ENCODE measurements around the gene CRIP2. TPM values are rescaled to one million over a fixed set of nuclear protein-coding genes. Genes with fewer than 3 reads are reported as not detected.

The CRIP2 gene
- polyA plus RNA-seq, 1 experiment, result 19.5 TPM

DNA sequence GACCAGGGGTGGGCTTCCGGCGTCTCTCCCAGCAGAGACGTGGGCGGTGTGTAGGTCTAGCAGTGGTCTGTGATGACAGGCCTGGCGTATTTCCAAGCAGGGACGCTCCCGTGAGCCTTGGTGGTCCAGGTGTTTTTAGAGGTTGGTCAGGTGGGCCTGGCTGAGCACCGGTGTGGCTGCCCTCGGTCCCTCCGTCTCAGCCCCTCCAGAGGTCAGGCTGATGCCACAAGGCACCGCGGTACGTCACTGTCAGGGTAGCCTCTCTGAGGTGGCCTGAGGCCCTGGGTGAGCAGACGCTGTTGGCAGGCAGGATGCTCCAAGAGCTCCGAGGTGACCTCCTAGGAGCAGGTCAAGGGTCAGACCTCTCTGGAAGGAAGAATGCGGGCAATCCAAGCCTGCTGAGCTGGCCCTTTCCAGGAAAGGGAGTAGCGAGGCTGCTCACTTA lies 41.4 kb upstream of the CRIP2 start:
- Histone ChIP-seq H3K27me3 (ENCODE audit: control insufficient read depth, insufficient read depth, low read length) (no peaks in the 10 kb centered on the region), H3K36me3 (ENCODE audit: control insufficient read depth, insufficient read depth, low read length) (peaks cover 5% of the 10 kb centered on the region), H3K4me3 (ENCODE audit: low read depth, low read length) (no peak overlapping the region)
- TF ChIP-seq, protein P1, sequence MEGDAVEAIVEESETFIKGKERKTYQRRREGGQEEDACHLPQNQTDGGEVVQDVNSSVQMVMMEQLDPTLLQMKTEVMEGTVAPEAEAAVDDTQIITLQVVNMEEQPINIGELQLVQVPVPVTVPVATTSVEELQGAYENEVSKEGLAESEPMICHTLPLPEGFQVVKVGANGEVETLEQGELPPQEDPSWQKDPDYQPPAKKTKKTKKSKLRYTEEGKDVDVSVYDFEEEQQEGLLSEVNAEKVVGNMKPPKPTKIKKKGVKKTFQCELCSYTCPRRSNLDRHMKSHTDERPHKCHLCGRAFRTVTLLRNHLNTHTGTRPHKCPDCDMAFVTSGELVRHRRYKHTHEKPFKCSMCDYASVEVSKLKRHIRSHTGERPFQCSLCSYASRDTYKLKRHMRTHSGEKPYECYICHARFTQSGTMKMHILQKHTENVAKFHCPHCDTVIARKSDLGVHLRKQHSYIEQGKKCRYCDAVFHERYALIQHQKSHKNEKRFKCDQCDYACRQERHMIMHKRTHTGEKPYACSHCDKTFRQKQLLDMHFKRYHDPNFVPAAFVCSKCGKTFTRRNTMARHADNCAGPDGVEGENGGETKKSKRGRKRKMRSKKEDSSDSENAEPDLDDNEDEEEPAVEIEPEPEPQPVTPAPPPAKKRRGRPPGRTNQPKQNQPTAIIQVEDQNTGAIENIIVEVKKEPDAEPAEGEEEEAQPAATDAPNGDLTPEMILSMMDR (IDR thresholded peaks at IDR 0.05; ENCODE audit: insufficient read depth, low read depth, low read length), result no peak
- POLR2A ChIA-PET, result no interaction called here
- CTCF ChIA-PET, result interaction anchor here (3.1 kb wide), 1 partner anchor 48 kb away, joined by 12 read pairs; no protein-coding TSS in a partner anchor
- DNase-seq (ENCODE audit: low read depth), result no peak

DNA sequence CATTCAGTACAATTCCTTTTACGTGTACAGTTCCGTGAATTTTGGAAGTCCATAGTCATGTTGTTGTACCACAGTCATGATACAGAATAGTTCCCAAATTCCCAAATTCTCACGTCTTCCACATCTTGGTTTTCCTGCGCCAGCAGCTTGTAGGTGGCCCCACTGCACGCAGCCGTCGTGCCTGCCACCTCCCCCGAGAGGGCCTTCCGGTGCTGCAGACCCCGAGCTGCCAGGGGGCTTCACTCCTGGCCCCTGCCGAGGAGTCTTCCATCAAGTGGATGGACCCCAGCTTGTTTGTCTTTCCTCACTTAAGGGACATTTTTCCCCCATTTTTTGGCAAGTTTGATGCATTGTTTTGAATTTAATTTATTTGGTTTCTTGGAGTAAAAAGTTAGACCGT lies 38.2 kb upstream of the CRIP2 start:
- ChIA-PET POLR2A (no interaction called here), CTCF (interaction anchor here (0.6 kb wide), 1 partner anchor 12 kb away, joined by 3 read pairs; no protein-coding TSS in a partner anchor)
- no peaks in the 10 kb centered on the region for H3K27me3 ChIP-seq (ENCODE audit: control insufficient read depth, insufficient read depth, low read length)
- no peak for DNase-seq (ENCODE audit: low read depth)
- H3K36me3 ChIP-seq (ENCODE audit: control insufficient read depth, insufficient read depth, low read length), result peaks cover 18% of the 10 kb centered on the region
- TF ChIP-seq, protein P1 (IDR thresholded peaks at IDR 0.05; ENCODE audit: insufficient read depth, low read depth, low read length), result no peak
- H3K4me3 ChIP-seq (ENCODE audit: low read depth, low read length), result no peak overlapping the region

DNA sequence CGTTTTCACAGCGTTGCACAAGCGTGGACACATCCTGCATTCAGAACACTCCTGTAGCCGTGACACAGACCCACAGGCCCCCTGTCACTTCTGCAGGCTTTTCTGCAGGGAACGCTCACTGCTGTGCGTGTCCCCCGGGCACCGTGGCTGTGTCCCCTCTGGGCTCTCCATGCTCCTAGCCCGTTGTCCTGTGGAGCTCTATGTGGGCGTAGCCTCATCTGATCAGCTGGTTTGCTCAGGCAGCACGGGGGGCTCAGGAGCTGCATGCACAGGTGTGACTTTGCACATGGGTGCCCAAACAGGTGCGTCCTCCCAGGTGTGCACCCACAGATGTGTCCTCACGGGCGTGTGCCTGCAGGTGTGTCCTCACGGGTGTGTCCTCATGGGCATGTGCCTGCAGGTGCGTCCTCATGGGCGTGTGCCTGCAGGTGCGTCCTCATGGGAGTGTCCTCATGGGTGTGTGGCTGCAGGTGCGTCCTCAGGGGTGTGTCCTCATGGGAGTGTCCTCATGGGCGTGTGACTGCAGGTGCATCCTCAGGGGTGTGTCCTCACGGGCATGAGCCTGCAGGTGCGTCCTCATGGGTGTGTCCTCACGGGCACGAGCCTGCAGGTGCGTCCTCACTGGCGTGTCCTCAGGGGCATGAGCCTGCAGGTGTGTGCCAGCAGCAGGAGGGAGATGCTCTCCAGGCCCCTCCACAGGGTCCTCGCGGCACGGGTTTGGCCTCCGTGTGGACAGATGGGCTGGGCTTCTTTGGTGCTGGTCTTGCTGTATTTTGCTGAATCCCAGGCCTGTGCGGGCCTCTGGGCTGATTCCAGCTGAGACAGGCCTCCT lies 37.5 kb upstream of the CRIP2 start:
- ChIA-PET CTCF (interaction anchor here (0.6 kb wide), 1 partner anchor 11 kb away, joined by 3 read pairs; no protein-coding TSS in a partner anchor), POLR2A (no interaction called here)
- DNase-seq (ENCODE audit: low read depth), result no peak
- Histone ChIP-seq H3K27me3 (ENCODE audit: control insufficient read depth, insufficient read depth, low read length) (no peaks in the 10 kb centered on the region), H3K36me3 (ENCODE audit: control insufficient read depth, insufficient read depth, low read length) (peaks cover 18% of the 10 kb centered on the region), H3K4me3 (ENCODE audit: low read depth, low read length) (no peak overlapping the region)
- TF ChIP-seq, protein P1 (IDR thresholded peaks at IDR 0.05; ENCODE audit: insufficient read depth, low read depth, low read length), result no peak

DNA sequence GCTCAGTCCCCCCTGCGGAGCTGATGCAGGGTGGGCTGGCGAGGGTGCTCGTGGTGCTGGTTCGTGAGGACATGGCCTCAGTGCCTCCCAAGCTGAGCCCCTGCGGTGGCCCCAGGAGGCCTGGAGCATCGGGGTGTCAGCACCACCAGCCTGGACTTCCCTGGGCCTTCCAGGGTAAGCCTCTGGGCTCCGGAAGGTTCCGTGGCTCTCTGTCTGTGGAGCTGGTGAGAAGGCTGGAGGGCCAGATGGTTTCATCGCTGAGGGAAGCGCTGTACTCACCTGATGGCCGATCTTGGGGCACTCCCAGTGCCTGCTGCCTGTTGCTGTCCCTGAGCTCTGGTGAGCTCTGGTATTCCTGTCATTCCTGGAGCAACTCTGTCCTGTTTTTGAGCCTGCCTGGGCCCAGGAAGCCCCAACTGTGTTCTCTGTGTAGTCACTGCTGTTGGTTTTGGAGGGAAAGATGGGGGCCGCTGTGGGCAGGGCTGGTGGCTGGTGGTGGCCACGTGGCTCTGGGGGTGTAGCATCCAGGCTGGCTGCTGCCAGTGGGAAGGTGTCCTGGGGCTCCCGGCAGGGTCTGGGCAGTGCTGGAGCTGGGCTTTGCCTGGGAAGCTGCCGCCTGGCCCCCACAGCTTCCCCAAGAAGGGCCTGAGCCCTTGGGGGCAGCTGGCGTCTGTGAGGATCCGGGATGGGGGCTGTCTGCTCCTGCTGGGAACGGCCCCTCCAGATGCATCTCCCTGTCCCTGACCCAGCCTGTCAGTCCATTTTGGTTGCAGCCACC lies 36.7 kb upstream of the CRIP2 start:
- no peak for DNase-seq (ENCODE audit: low read depth)
- CTCF ChIA-PET, result interaction anchor here (1.1 kb wide), 1 partner anchor 10 kb away, joined by 6 read pairs; no protein-coding TSS in a partner anchor
- Histone ChIP-seq H3K27me3 (ENCODE audit: control insufficient read depth, insufficient read depth, low read length) (no peaks in the 10 kb centered on the region), H3K36me3 (ENCODE audit: control insufficient read depth, insufficient read depth, low read length) (peaks cover 22% of the 10 kb centered on the region), H3K4me3 (ENCODE audit: low read depth, low read length) (no peak overlapping the region)
- POLR2A ChIA-PET, result no interaction called here
- TF ChIP-seq, protein P1 (IDR thresholded peaks at IDR 0.05; ENCODE audit: insufficient read depth, low read depth, low read length), result no peak

DNA sequence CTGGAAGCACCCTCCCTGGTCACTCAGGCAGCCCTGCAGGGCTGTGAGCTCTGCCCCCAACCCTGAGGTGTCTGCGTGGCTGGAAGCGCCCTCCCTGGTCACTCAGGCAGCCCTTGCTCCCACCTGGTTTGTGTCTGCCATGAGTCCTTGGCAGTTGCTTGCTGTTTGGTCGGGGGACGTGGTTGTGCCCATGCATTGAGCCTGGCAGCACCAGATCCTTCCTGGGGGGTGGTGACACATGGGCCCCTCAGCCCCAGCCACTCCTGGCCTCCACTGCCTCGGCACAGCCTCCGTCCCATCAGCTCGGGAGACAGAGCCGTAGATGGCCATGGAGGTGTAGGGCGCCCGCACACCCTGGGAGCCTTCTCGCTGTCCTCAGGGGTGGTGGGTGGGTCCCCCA lies 35.4 kb upstream of the CRIP2 start:
- CTCF ChIA-PET, result interaction anchor here (1.1 kb wide), 1 partner anchor 9 kb away, joined by 6 read pairs; no protein-coding TSS in a partner anchor
- no peak for DNase-seq (ENCODE audit: low read depth)
- TF ChIP-seq, protein P1 (IDR thresholded peaks at IDR 0.05; ENCODE audit: insufficient read depth, low read depth, low read length), result no peak
- POLR2A ChIA-PET, result no interaction called here
- H3K4me3 ChIP-seq (ENCODE audit: low read depth, low read length), result no peak overlapping the region
- H3K27me3 ChIP-seq (ENCODE audit: control insufficient read depth, insufficient read depth, low read length), result no peaks in the 10 kb centered on the region
- H3K36me3 ChIP-seq (ENCODE audit: control insufficient read depth, insufficient read depth, low read length), result peaks cover 24% of the 10 kb centered on the region
